H1 (cell line): ENCODE results near the gene ZNF646. TPM values are rescaled to one million over a fixed set of nuclear protein-coding genes. Genes with fewer than 3 reads are reported as not detected.
A peak's percentile ranks its signal among the peaks of the same experiment; 100 is the strongest.

Source experiments
- CTCF ChIA-PET: fragments of 300-600 bp; sonication (Branson Sonifier 250); formaldehyde crosslinking; loops from one replicate; lab custom pipeline; 2021; ENCODE audit not compliant: partially characterized antibody; lab: Charles Lee
- POLR2A ChIA-PET: fragments of 300-600 bp; sonication (Branson Sonifier 250); formaldehyde crosslinking; loops from one replicate; lab custom pipeline; 2021; ENCODE audit warnings: inconsistent platforms; ENCODE audit not compliant: partially characterized antibody; lab: Charles Lee
- DNase-seq, 2 experiments: peaks; one replicate each; pipeline versions ENCODE4 v3.0.0 to v3.0.0-alpha.2; 2010 to 2022; ENCODE audit warnings: low spot score in 2 of 2, low read depth in 1 of 2, mixed read lengths in 1 of 2
- FAIRE-seq: peaks from 2 replicates; lab custom pipeline; 2011; peaks lifted over from hg19 to GRCh38; lab: Jason Lieb, UNC
- H2AFZ ChIP-seq: 2 replicates; pipeline ENCODE4 v1.8.1; 2012; ENCODE audit warnings: low read length, inconsistent platforms
- H2AK5ac ChIP-seq: 2 replicates; pipeline ENCODE4 v1.6.1; 2013; ENCODE audit warnings: low read depth, low read length
- H2BK120ac ChIP-seq: replicated peaks from 2 replicates; pipeline ENCODE3; 2013; ENCODE audit warnings: low read depth, low read length, inconsistent platforms
- H2BK12ac ChIP-seq: 2 replicates; pipeline ENCODE4 v1.6.1; 2013; ENCODE audit warnings: low read depth, low read length
- H2BK15ac ChIP-seq: 2 replicates; pipeline ENCODE4 v1.6.1; 2013; ENCODE audit warnings: low read length
- H2BK20ac ChIP-seq: 2 replicates; pipeline ENCODE4 v1.6.1; 2013; ENCODE audit warnings: low read length
- H2BK5ac ChIP-seq: 2 replicates; pipeline ENCODE4 v1.6.1; 2013; ENCODE audit warnings: low read depth, low read length
- H3K14ac ChIP-seq: 2 replicates; pipeline ENCODE4 v1.6.1; 2013; ENCODE audit warnings: inconsistent platforms; ENCODE audit not compliant: insufficient read length
- H3K18ac ChIP-seq: 2 replicates; pipeline ENCODE4 v1.6.1; 2013; ENCODE audit warnings: low read length; ENCODE audit errors: extremely low read depth
- H3K23ac ChIP-seq: 2 replicates; pipeline ENCODE4 v1.6.1; 2013; ENCODE audit warnings: inconsistent platforms; ENCODE audit not compliant: insufficient read length
- H3K23me2 ChIP-seq: 2 replicates; pipeline ENCODE4 v1.6.1; 2013; ENCODE audit warnings: low read depth, low read length
- H3K27ac ChIP-seq: 2 replicates; pipeline ENCODE4 v1.6.1; 2011; ENCODE audit warnings: low read depth, low read length, inconsistent platforms
- H3K27me3 ChIP-seq, 4 experiments: replicated peaks in 1 of 4; 1 replicate in 1 of 4; 2 replicates in 3 of 4; pipeline versions ENCODE4 v1.6.1 to v1.8.1; 2011 to 2013; ENCODE audit warnings: low read length in 3 of 4, mild to moderate bottlenecking in 3 of 4, inconsistent platforms in 2 of 4, mixed read lengths in 2 of 4, moderate library complexity in 1 of 4; ENCODE audit not compliant: control insufficient read depth in 3 of 4, insufficient read depth in 3 of 4; ENCODE audit errors: extremely low read depth in 1 of 4
- H3K36me3 ChIP-seq, 4 experiments: 2 replicates each; pipeline versions ENCODE4 v1.6.1 to v1.8.1; 2011 to 2013; ENCODE audit warnings: mild to moderate bottlenecking in 4 of 4, low read length in 3 of 4, moderate library complexity in 2 of 4, control low read depth in 1 of 4, inconsistent platforms in 1 of 4; ENCODE audit not compliant: insufficient read depth in 4 of 4, control insufficient read depth in 2 of 4
- H3K4ac ChIP-seq: replicated peaks from 2 replicates; pipeline ENCODE3; 2013; ENCODE audit warnings: low read length, low read depth, mixed read lengths, inconsistent platforms; ENCODE audit not compliant: insufficient read length
- H3K4me1 ChIP-seq, 4 experiments: replicated peaks in 1 of 4; 1 replicate in 1 of 4; 2 replicates in 3 of 4; pipeline versions ENCODE4 v1.6.1 to v1.8.1; 2011 to 2013; ENCODE audit warnings: low read length in 3 of 4, inconsistent platforms in 2 of 4, mixed read lengths in 1 of 4; ENCODE audit not compliant: insufficient read depth in 4 of 4, control insufficient read depth in 3 of 4
- H3K4me2 ChIP-seq, 2 experiments: 2 replicates each; pipeline versions ENCODE4 v1.6.1 to v1.8.1; 2011 to 2013; ENCODE audit warnings: low read depth in 2 of 2, low read length in 2 of 2, control low read depth in 1 of 2, inconsistent platforms in 1 of 2, mild to moderate bottlenecking in 1 of 2; ENCODE audit not compliant: insufficient read depth in 1 of 2
- H3K4me3 ChIP-seq, 4 experiments: fragments of 200-600, 300-600 bp in 1 of 4; sonication (generic), shearing (Covaris generic), sonication (Bioruptor Twin) in 1 of 4; 2 replicates each; pipeline versions ENCODE4 v1.5.1 to v1.8.1; 2011 to 2016; ENCODE audit warnings: low read length in 4 of 4, low read depth in 3 of 4, control low read depth in 2 of 4, inconsistent platforms in 2 of 4, mild to moderate bottlenecking in 2 of 4, mixed read lengths in 1 of 4, moderate library complexity in 1 of 4; ENCODE audit not compliant: insufficient read depth in 2 of 4; ENCODE audit errors: extremely low read depth in 1 of 4
- H3K56ac ChIP-seq: replicated peaks from 2 replicates; pipeline ENCODE3; 2013; ENCODE audit warnings: low read depth, mild to moderate bottlenecking, mixed read lengths, low read length, inconsistent platforms; ENCODE audit not compliant: insufficient read length
- H3K79me1 ChIP-seq: 2 replicates; pipeline ENCODE4 v1.6.1; 2013; ENCODE audit warnings: low read depth, low read length, control low read depth
- H3K79me2 ChIP-seq, 2 experiments: 2 replicates each; pipeline versions ENCODE4 v1.6.1 to v1.8.1; 2012 to 2013; ENCODE audit warnings: low read length in 2 of 2, mild to moderate bottlenecking in 2 of 2, inconsistent platforms in 1 of 2; ENCODE audit not compliant: insufficient read depth in 2 of 2, control insufficient read depth in 1 of 2
- H3K9ac ChIP-seq, 4 experiments: replicated peaks in 1 of 4; 1 replicate in 1 of 4; 2 replicates in 3 of 4; pipeline versions ENCODE4 v1.6.1 to v1.8.1; 2011 to 2013; ENCODE audit warnings: low read depth in 3 of 4, low read length in 3 of 4, control low read depth in 2 of 4, mild to moderate bottlenecking in 2 of 4, moderate library complexity in 2 of 4, inconsistent platforms in 1 of 4; ENCODE audit errors: extremely low read depth in 1 of 4
- H3K9me3 ChIP-seq, 2 experiments: 2 replicates each; pipeline versions ENCODE4 v1.6.1 to v1.8.1; 2012 to 2013; ENCODE audit warnings: mild to moderate bottlenecking in 2 of 2, moderate library complexity in 2 of 2, control low read depth in 1 of 2, inconsistent platforms in 1 of 2, low read depth in 1 of 2, low read length in 1 of 2, mixed read lengths in 1 of 2; ENCODE audit not compliant: insufficient read depth in 2 of 2
- H4K20me1 ChIP-seq, 2 experiments: replicated peaks in 1 of 2; 2 replicates each; pipeline versions ENCODE3 to v1.8.1; 2011 to 2013; ENCODE audit warnings: inconsistent platforms in 2 of 2, low read length in 2 of 2, mild to moderate bottlenecking in 1 of 2; ENCODE audit not compliant: insufficient read depth in 2 of 2, control insufficient read depth in 1 of 2
- H4K5ac ChIP-seq: 2 replicates; pipeline ENCODE4 v1.6.1; 2013; ENCODE audit warnings: low read length, low read depth, mixed read lengths, inconsistent platforms; ENCODE audit not compliant: insufficient read length
- H4K8ac ChIP-seq: 2 replicates; pipeline ENCODE4 v1.8.0; 2013; ENCODE audit warnings: mild to moderate bottlenecking, moderate library complexity, low read length, inconsistent platforms; ENCODE audit not compliant: insufficient read depth; ENCODE audit errors: extremely low read depth
- H4K91ac ChIP-seq: replicated peaks from 2 replicates; pipeline ENCODE3; 2013; ENCODE audit warnings: low read length, mixed read lengths, inconsistent platforms; ENCODE audit not compliant: insufficient read length
- JUN ChIP-seq: IDR thresholded peaks from 2 replicates; pipeline ENCODE4 v1.6.1; 2011; ENCODE audit warnings: low read depth, mild to moderate bottlenecking, improper control_type of control experiment, low read length
- KDM4A ChIP-seq: IDR thresholded peaks from one replicate; pipeline ENCODE4 v1.7.1; 2012; ENCODE audit warnings: low read depth, mild to moderate bottlenecking, moderate library complexity, low read length, inconsistent platforms; ENCODE audit not compliant: severe bottlenecking
- POU5F1 ChIP-seq: IDR thresholded peaks from 2 replicates; pipeline ENCODE4 v1.6.1; 2011; ENCODE audit warnings: low read depth, mild to moderate bottlenecking, low read length, moderate library complexity
- WGBS, 2 experiments: shearing (Covaris generic) in 1 of 2; methylation state at CpG; one replicate each; pipeline versions ENCODE4 v1.1.6 to v1.1.7; 2013 to 2015; ENCODE audit warnings: low lambda C conversion rate in 2 of 2, mixed read lengths in 2 of 2, inconsistent platforms in 1 of 2, low coverage in 1 of 2, missing lambda C conversion rate in 1 of 2; ENCODE audit not compliant: insufficient replicate concordance in 2 of 2, insufficient coverage in 1 of 2, insufficient read length in 1 of 2; ENCODE audit errors: extremely low coverage in 1 of 2, missing lambda C conversion rate in 1 of 2; 5-methylcytosine and 5-hydroxymethylcytosine counted together
- polyA plus RNA-seq, 7 experiments: library from polyadenylated mRNA; depleted of rRNA in 3 of 7; stranded (reverse) in 5 of 7; unstranded in 2 of 7; fragments of >200 nt in 5 of 7; fragments of 200-250 nt in 2 of 7; gene quantifications; 1 replicate in 5 of 7; 2 replicates in 1 of 7; 4 replicates in 1 of 7; pipeline versions ENCODE4 v1.2.1 to v1.2.3, GENCODE V29; 2011 to 2013; ENCODE audit warnings: missing spikeins in 2 of 7, mixed read lengths in 2 of 7
- total RNA-seq: library from RNA; stranded (reverse); fragmentation: NEBNext Ultra II Directional; extraction: Animal tissue kit (Norgen Biotek cat#: 25700); gene quantifications from 2 replicates; pipeline ENCODE4 v1.2.1, GENCODE V29; 2021

ZNF646 gene
- total and polyA plus RNA-seq, 2 of the 8 experiments (the other 6 are each of a cell fraction or from before 2014, with no cell fraction given) = 6.5 to 25.0 TPM

DNA sequence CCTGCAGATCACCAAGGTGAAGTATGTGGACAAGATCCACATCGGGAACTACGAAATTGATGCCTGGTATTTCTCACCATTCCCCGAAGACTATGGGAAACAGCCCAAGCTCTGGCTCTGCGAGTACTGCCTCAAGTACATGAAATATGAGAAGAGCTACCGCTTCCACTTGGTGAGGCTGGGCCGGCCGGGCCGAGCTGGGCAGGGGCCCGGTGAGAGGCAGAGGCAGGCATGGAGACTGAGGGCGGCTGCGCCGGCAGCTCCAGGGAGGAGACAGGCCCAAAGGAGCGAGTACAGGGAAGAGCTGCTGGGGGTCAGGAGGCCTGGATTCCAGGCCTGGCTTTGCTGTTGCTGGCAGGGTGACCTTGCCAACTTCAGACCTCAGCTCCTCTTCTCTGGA lies 53.0 kb downstream of the ZNF646 start:
- TF ChIP-seq POU5F1 = no peak
- TF ChIP-seq KDM4A = no peak
- TF ChIP-seq JUN = no peak
- TF ChIP-seq, all 59 proteins: peak for 0
- no peak overlapping the region for H2BK120ac ChIP-seq
- no peak overlapping the region for H3K4me3 ChIP-seq
- no peak overlapping the region for H2BK20ac ChIP-seq
- no peak overlapping the region for H3K56ac ChIP-seq
- H2AFZ ChIP-seq = no peak overlapping the region
- H3K79me2 ChIP-seq = no peaks in the 10 kb centered on the region
- H4K5ac ChIP-seq = no peak overlapping the region
- no peak overlapping the region for H3K4ac ChIP-seq
- FAIRE-seq (no peak), DNase-seq (no peak)
- H2BK15ac ChIP-seq = no peak overlapping the region
- H3K9ac ChIP-seq = no peak overlapping the region
- H3K18ac ChIP-seq = no peak overlapping the region
- no peaks in the 10 kb centered on the region; the same call in 1 of the 2 replicates for H3K79me1 ChIP-seq
- ChIA-PET POLR2A (interaction anchor here (0.7 to 34.9 kb wide), 6 partner anchors 6 to 57 kb away, joined by 3 to 713 read pairs (median 4); partner anchors contain the start of genes BCKDK, FUS, KAT8 and PRSS36), CTCF (interaction anchor here (0.9 to 2.1 kb wide), 7 partner anchors 8 to 141 kb away, joined by 3 to 6 read pairs (median 3); partner anchors contain the start of gene PRSS8)
- no peak overlapping the region for H2AK5ac ChIP-seq
- peaks cover 11 to 20% (median 18%) of the 10 kb centered on the region in 4 experiments for H3K36me3 ChIP-seq
- no peaks in the 10 kb centered on the region for H3K9me3 ChIP-seq
- 88% methylated on average over 13 of the region's 13 CpGs; no CpG with 5 or more reads in 1 of the 2 experiments for WGBS, 2 experiments
- H3K27ac ChIP-seq = no peak overlapping the region
- no peaks in the 10 kb centered on the region for H3K27me3 ChIP-seq
- H2BK12ac ChIP-seq = no peak overlapping the region
- no peak overlapping the region for H3K4me2 ChIP-seq
- H4K8ac ChIP-seq = peak overlapping the region; percentile 42; the same call in 1 of the 2 replicates
- no peak overlapping the region for H4K91ac ChIP-seq
- H3K23me2 ChIP-seq = no peaks in the 10 kb centered on the region
- H3K23ac ChIP-seq = no peak overlapping the region
- H3K14ac ChIP-seq = no peak overlapping the region
- H2BK5ac ChIP-seq = no peak overlapping the region
- no peaks in the 10 kb centered on the region for H4K20me1 ChIP-seq
- peaks cover 0 to 20% (median 15%) of the 10 kb centered on the region in 4 experiments; a peak in 6 of 7 replicates for H3K4me1 ChIP-seq
